Endodermal cell (in vitro differentiated cells): ENCODE results near the gene SLC19A1. TPM values are rescaled to one million over a fixed set of nuclear protein-coding genes. Genes with fewer than 3 reads are reported as not detected.

Experiments
- DNase-seq: peaks from one replicate; pipeline ENCODE4 v3.0.0-alpha.2; 2017
- H3K27ac ChIP-seq: 2 replicates; pipeline ENCODE4 v1.5.1; 2013; ENCODE audit warnings: mild to moderate bottlenecking, low read depth, low read length, moderate library complexity
- H3K27me3 ChIP-seq: 2 replicates; pipeline ENCODE4 v1.6.1; 2013; ENCODE audit warnings: mild to moderate bottlenecking, low read length, moderate library complexity; ENCODE audit not compliant: insufficient read depth, control insufficient read depth, poor library complexity, severe bottlenecking
- H3K36me3 ChIP-seq: 2 replicates; pipeline ENCODE4 v1.7.0; 2013; ENCODE audit warnings: mild to moderate bottlenecking, low read length, moderate library complexity; ENCODE audit not compliant: control insufficient read depth, insufficient read depth
- H3K4me1 ChIP-seq: one replicate; pipeline ENCODE4 v1.7.0; 2013; ENCODE audit warnings: low read length; ENCODE audit not compliant: control insufficient read depth, insufficient read depth
- H3K4me3 ChIP-seq: 2 replicates; pipeline ENCODE4 v1.5.1; 2013; ENCODE audit warnings: mild to moderate bottlenecking, low read length, moderate library complexity
- H3K9ac ChIP-seq: 2 replicates; pipeline ENCODE4 v1.6.1; 2013; ENCODE audit warnings: mild to moderate bottlenecking, low read length, moderate library complexity; ENCODE audit not compliant: poor library complexity, severe bottlenecking; ENCODE audit errors: extremely low read depth
- H3K9me3 ChIP-seq: 2 replicates; pipeline ENCODE4 v1.6.1; 2013; ENCODE audit warnings: mild to moderate bottlenecking, low read length, moderate library complexity; ENCODE audit not compliant: control insufficient read depth
- H3K27ac Mint-ChIP-seq: 2 replicates; pipeline ENCODE4 v1.8.0; 2020; ENCODE audit warnings: mixed read lengths
- H3K27me3 Mint-ChIP-seq: 2 replicates; pipeline ENCODE4 v1.8.0; 2021; ENCODE audit warnings: mild to moderate bottlenecking, mixed read lengths; ENCODE audit not compliant: insufficient read depth
- H3K36me3 Mint-ChIP-seq: 2 replicates; pipeline ENCODE4 v1.8.0; 2020; ENCODE audit warnings: low read depth, mixed read lengths
- H3K4me1 Mint-ChIP-seq: 2 replicates; pipeline ENCODE4 v1.8.0; 2020; ENCODE audit warnings: mixed read lengths
- H3K4me3 Mint-ChIP-seq: 2 replicates; pipeline ENCODE4 v1.8.0; 2020; ENCODE audit warnings: mild to moderate bottlenecking, moderate library complexity, mixed read lengths
- H3K9me3 Mint-ChIP-seq: 2 replicates; pipeline ENCODE4 v1.8.0; 2020; ENCODE audit warnings: mild to moderate bottlenecking, mixed read lengths
- CTCF ChIP-seq: fragments of 200-600 bp; sonication (generic); conservative IDR thresholded peaks from 2 replicates; pipeline ENCODE4 v1.5.0; 2021; ENCODE audit warnings: antibody characterized with exemption, mild to moderate bottlenecking
- WGBS, 2 experiments: methylation state at CpG; one replicate each; pipeline versions ENCODE4 v1.1.5 to v1.1.7; 2013; ENCODE audit warnings: missing lambda C conversion rate in 2 of 2, mixed read lengths in 1 of 2; ENCODE audit not compliant: insufficient coverage in 1 of 2, insufficient read length in 1 of 2; 5-methylcytosine and 5-hydroxymethylcytosine counted together
- total RNA-seq, 2 donors: library from RNA; stranded (reverse); fragmentation: NEBNext Ultra II Directional in 1 of 2; extraction: Animal tissue kit (Norgen Biotek cat#: 25700) in 1 of 2; gene quantifications; 2 replicates in 1 of 2; 3 replicates in 1 of 2; pipeline ENCODE4 v1.2.1, GENCODE V29; 2021

SLC19A1 gene
- total RNA-seq, 2 donors from 2014 or later = 28.8 to 29.4 TPM

- no peaks in the 10 kb centered on the region for H3K4me1 Mint-ChIP-seq
- no peak overlapping the region for H3K4me3 Mint-ChIP-seq
- no peak overlapping the region for H3K9ac ChIP-seq
- H3K27me3 Mint-ChIP-seq = peaks cover 6% of the 10 kb centered on the region
- TF ChIP-seq CTCF = no peak
- no peak overlapping the region for H3K27ac Mint-ChIP-seq
- no peak overlapping the region for H3K4me3 ChIP-seq
- H3K4me1 ChIP-seq = no peaks in the 10 kb centered on the region
- no peaks in the 10 kb centered on the region for H3K27me3 ChIP-seq
- DNase-seq = no peak
- no peaks in the 10 kb centered on the region for H3K36me3 ChIP-seq
- no peaks in the 10 kb centered on the region for H3K9me3 ChIP-seq
- H3K27ac ChIP-seq = no peak overlapping the region
- no peaks in the 10 kb centered on the region for H3K9me3 Mint-ChIP-seq
- 93 to 95% methylated on average over 7 to 14 of the region's 14 CpGs for WGBS, 2 experiments
- H3K36me3 Mint-ChIP-seq = no peaks in the 10 kb centered on the region
These were observed 32.5 kb upstream of the SLC19A1 start for GRCh38 chr21:45574691-45575090.

- WGBS, 2 experiments = 72 to 87% methylated on average over 9 to 25 of the region's 25 CpGs
- Histone ChIP-seq H3K4me3 (no peak overlapping the region), H3K36me3 (no peaks in the 10 kb centered on the region), H3K27me3 (no peaks in the 10 kb centered on the region), H3K4me1 (no peaks in the 10 kb centered on the region), H3K9me3 (no peaks in the 10 kb centered on the region), H3K27ac (no peak overlapping the region), H3K9ac (no peak overlapping the region)
- DNase-seq = peak; percentile 52
- no peaks in the 10 kb centered on the region for H3K4me1 Mint-ChIP-seq
- no peaks in the 10 kb centered on the region for H3K9me3 Mint-ChIP-seq
- no peak for TF ChIP-seq CTCF
- H3K36me3 Mint-ChIP-seq = no peaks in the 10 kb centered on the region
- no peak overlapping the region for H3K27ac Mint-ChIP-seq
- H3K4me3 Mint-ChIP-seq = no peak overlapping the region
- peaks cover 6% of the 10 kb centered on the region for H3K27me3 Mint-ChIP-seq
These were observed 31.9 kb upstream of the SLC19A1 start for GRCh38 chr21:45574081-45574501.

- no peak for TF ChIP-seq CTCF
- H3K27me3 ChIP-seq = no peaks in the 10 kb centered on the region
- H3K9ac ChIP-seq = no peak overlapping the region
- H3K27ac ChIP-seq = no peak overlapping the region
- H3K36me3 Mint-ChIP-seq = no peaks in the 10 kb centered on the region
- 88 to 92% methylated on average over 12 to 14 of the region's 14 CpGs for WGBS, 2 experiments
- no peaks in the 10 kb centered on the region for H3K36me3 ChIP-seq
- H3K4me1 ChIP-seq = no peaks in the 10 kb centered on the region
- H3K4me3 Mint-ChIP-seq = no peak overlapping the region
- no peaks in the 10 kb centered on the region for H3K4me1 Mint-ChIP-seq
- peaks cover 5% of the 10 kb centered on the region for H3K27me3 Mint-ChIP-seq
- H3K9me3 ChIP-seq = no peaks in the 10 kb centered on the region
- peak; percentile 36 for DNase-seq
- H3K27ac Mint-ChIP-seq = no peak overlapping the region
- H3K9me3 Mint-ChIP-seq = no peaks in the 10 kb centered on the region
- no peak overlapping the region for H3K4me3 ChIP-seq
These were observed 31.3 kb upstream of the SLC19A1 start for GRCh38 chr21:45573452-45574035.
